A673 (cell line): Measurements from ENCODE around the gene FGGY. TPM values are rescaled to one million over a fixed set of nuclear protein-coding genes. Genes with fewer than 3 reads are reported as not detected.

ENCODE experiments used
- BruUV-seq: library from RNA; stranded (reverse); fragments of 400-500 nt; replicated peaks from 2 replicates; lab custom pipeline; 2021; lab: Mats Ljungman, UMichigan
- CTCF ChIA-PET: fragments of 300-600 bp; sonication (Branson Sonifier 250); formaldehyde crosslinking; loops from one replicate; lab custom pipeline; 2022; ENCODE audit warnings: antibody characterized with exemption; lab: Charles Lee
- POLR2A ChIA-PET: fragments of 300-600 bp; sonication (Branson Sonifier 250); formaldehyde crosslinking; loops from one replicate; lab custom pipeline; 2022; ENCODE audit warnings: antibody characterized with exemption; ENCODE audit not compliant: low non-redundant PET; lab: Charles Lee
- DNase-seq: peaks from one replicate; pipeline ENCODE4 v3.0.0-alpha.2; 2015; ENCODE audit warnings: low spot score
- H3K27ac ChIP-seq: fragments of 200-600 bp; sonication (generic); 2 replicates; pipeline ENCODE4 v1.5.1; 2016; ENCODE audit warnings: mixed run types, low read depth, mild to moderate bottlenecking, mixed read lengths, antibody characterized with exemption, low read length; ENCODE audit not compliant: poor library complexity, severe bottlenecking
- H3K27me3 ChIP-seq: fragments of 200-600 bp; sonication (generic); replicated peaks from 2 replicates; pipeline ENCODE4 v1.6.1; 2017; ENCODE audit warnings: mixed run types, low read depth, mild to moderate bottlenecking, mixed read lengths, antibody characterized with exemption, low read length; ENCODE audit not compliant: insufficient read depth, poor library complexity
- H3K36me3 ChIP-seq: fragments of 200-600 bp; sonication (generic); 2 replicates; pipeline ENCODE4 v1.6.1; 2016; ENCODE audit warnings: mixed run types, mild to moderate bottlenecking, mixed read lengths, antibody characterized with exemption, low read length; ENCODE audit not compliant: insufficient read depth, poor library complexity, severe bottlenecking
- H3K4me1 ChIP-seq: fragments of 200-600 bp; sonication (generic); 2 replicates; pipeline ENCODE4 v1.6.1; 2017; ENCODE audit warnings: mixed run types, mild to moderate bottlenecking, mixed read lengths, antibody characterized with exemption, low read length; ENCODE audit not compliant: insufficient read depth, poor library complexity, severe bottlenecking
- H3K4me3 ChIP-seq: fragments of 200-600 bp; sonication (generic); 2 replicates; pipeline ENCODE4 v1.5.1; 2016; ENCODE audit warnings: low read depth, mixed run types, mild to moderate bottlenecking, mixed read lengths, low read length; ENCODE audit not compliant: poor library complexity, severe bottlenecking
- H3K9me3 ChIP-seq: fragments of 200-600 bp; sonication (generic); 2 replicates; pipeline ENCODE4 v1.6.1; 2016; ENCODE audit warnings: mixed run types, low read depth, mild to moderate bottlenecking, mixed read lengths, antibody characterized with exemption, low read length; ENCODE audit not compliant: poor library complexity, severe bottlenecking
- CTCF ChIP-seq: fragments of 300-800, 200-600 bp; sonication (generic); conservative IDR thresholded peaks from 2 replicates; pipeline ENCODE4 v1.5.1; 2017; ENCODE audit warnings: low read depth, mild to moderate bottlenecking, antibody characterized with exemption, low read length, moderate library complexity, mixed read lengths
- EZH2 ChIP-seq: fragments of 200-600 bp; sonication (generic); IDR thresholded peaks from 2 replicates; pipeline ENCODE4 v1.6.1; 2017; ENCODE audit warnings: borderline replicate concordance, low read depth, mild to moderate bottlenecking, mixed read lengths, antibody characterized with exemption, low read length; ENCODE audit not compliant: poor library complexity, severe bottlenecking
- intact Hi-C: fragments of 100-400 bp; cut with micrococcal nuclease; formaldehyde crosslinking; loops from one replicate; pipeline ENCODE4 v1.10.0; 2022; ENCODE audit not compliant: unreplicated experiment
- total RNA-seq: library from RNA; stranded (reverse); gene quantifications from 2 replicates; pipeline ENCODE4 v1.2.3, GENCODE V29; 2021

FGGY gene
- total RNA-seq, 1 experiment from 2014 or later: 2.6 TPM

DNA sequence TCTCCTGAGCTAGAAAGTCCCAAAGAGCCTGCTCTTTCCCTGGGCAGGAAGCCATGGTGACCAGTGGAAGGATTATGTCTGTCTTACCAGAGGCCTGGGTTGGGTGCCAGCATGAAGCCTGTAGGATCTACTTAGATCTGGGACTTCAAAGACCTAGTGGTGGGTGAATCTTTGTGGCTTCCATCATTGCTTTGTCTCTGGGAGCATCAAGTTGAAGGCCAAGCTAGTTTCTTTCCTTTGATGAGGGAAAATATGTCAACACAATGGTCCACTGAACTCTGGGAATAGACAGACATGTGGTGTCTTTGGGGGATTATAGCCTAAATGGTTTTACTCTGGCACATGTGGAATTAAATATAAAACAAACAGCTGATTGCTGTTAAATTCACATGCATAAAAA, 417.3 kb downstream of the FGGY start:
- CTCF ChIA-PET: no interaction called here
- TF ChIP-seq EZH2: no peak
- TF ChIP-seq CTCF: no peak
- Histone ChIP-seq H3K4me3 (no peak overlapping the region), H3K27ac (no peak overlapping the region), H3K27me3 (no peaks in the 10 kb centered on the region), H3K36me3 (no peaks in the 10 kb centered on the region), H3K4me1 (no peaks in the 10 kb centered on the region), H3K9me3 (no peaks in the 10 kb centered on the region)
- POLR2A ChIA-PET: no interaction called here
- intact Hi-C loops: no loop called here
- no peak for DNase-seq
- BruUV-seq: no TSS peak

DNA sequence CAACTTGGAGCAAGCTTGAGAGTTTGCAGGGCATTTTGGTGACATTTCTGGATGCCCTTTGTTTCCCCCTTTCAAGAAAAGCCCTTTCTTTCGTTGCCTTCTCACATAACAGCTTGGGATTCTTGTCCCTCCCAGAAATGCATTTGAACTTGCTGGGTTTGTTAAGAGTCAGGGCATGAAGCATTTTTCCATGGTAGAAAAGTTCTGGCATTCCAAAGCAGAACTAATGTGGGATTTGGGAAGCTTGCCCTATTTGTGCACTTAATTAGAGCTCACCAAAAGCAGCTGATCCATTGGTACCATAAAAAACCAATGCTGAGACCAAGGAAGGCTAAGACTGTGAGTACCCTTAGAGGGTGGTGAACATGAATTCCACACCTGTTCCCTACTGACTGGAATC, 418.1 kb downstream of the FGGY start:
- TF ChIP-seq EZH2 (no peak), CTCF (no peak)
- POLR2A ChIA-PET: no interaction called here
- no peak overlapping the region for H3K4me3 ChIP-seq
- no peaks in the 10 kb centered on the region for H3K9me3 ChIP-seq
- BruUV-seq: no TSS peak
- H3K27me3 ChIP-seq: no peaks in the 10 kb centered on the region
- no peaks in the 10 kb centered on the region for H3K4me1 ChIP-seq
- no peaks in the 10 kb centered on the region for H3K36me3 ChIP-seq
- no peak overlapping the region for H3K27ac ChIP-seq
- CTCF ChIA-PET: no interaction called here
- intact Hi-C loops: no loop called here
- DNase-seq: no peak

GRCh38 chr1:59716832-59717231, 419.9 kb downstream of the FGGY start:
- no peak for TF ChIP-seq EZH2
- TF ChIP-seq CTCF: no peak
- Histone ChIP-seq H3K27ac (no peak overlapping the region), H3K4me3 (no peak overlapping the region), H3K36me3 (no peaks in the 10 kb centered on the region), H3K4me1 (no peaks in the 10 kb centered on the region), H3K27me3 (no peaks in the 10 kb centered on the region), H3K9me3 (no peaks in the 10 kb centered on the region)
- POLR2A ChIA-PET: no interaction called here
- DNase-seq: no peak
- CTCF ChIA-PET: interaction anchor here (1.2 kb wide), 1 partner anchor 230 kb away, joined by 3 read pairs; no protein-coding TSS in a partner anchor
- no TSS peak for BruUV-seq
- intact Hi-C loops: no loop called here
